Thymus (tissue), 11 donors: ENCODE measurements around the gene SLX4IP. TPM values are rescaled to one million over a fixed set of nuclear protein-coding genes. Genes with fewer than 3 reads are reported as not detected.

ENCODE experiments used
- DNase-seq, 9 donors: peaks; one replicate each; pipeline ENCODE4 v3.0.0-alpha.2; 2013; ENCODE audit warnings: low spot score in 9 of 9, low read depth in 6 of 9, missing footprints in 1 of 9
- H3K27ac ChIP-seq, 2 donors: one replicate each; pipeline ENCODE4 v1.5.1; 2013; ENCODE audit warnings: control low read depth in 1 of 2, low read depth in 1 of 2, low read length in 1 of 2, mild to moderate bottlenecking in 1 of 2, moderate library complexity in 1 of 2
- H3K27me3 ChIP-seq, 2 donors: one replicate each; pipeline ENCODE4 v1.5.1; 2013; ENCODE audit warnings: low read length in 1 of 2; ENCODE audit not compliant: control insufficient read depth in 2 of 2, insufficient read depth in 1 of 2
- H3K36me3 ChIP-seq, 2 donors: one replicate each; pipeline ENCODE4 v1.5.1; 2013; ENCODE audit warnings: low read length in 1 of 2, mild to moderate bottlenecking in 1 of 2, moderate library complexity in 1 of 2; ENCODE audit not compliant: control insufficient read depth in 2 of 2, insufficient read depth in 2 of 2
- H3K4me1 ChIP-seq, 2 donors: one replicate each; pipeline ENCODE4 v1.5.1; 2013; ENCODE audit warnings: low read length in 2 of 2; ENCODE audit not compliant: control insufficient read depth in 2 of 2, insufficient read depth in 2 of 2
- H3K4me3 ChIP-seq, 2 donors: one replicate each; pipeline ENCODE4 v1.5.1; 2013; ENCODE audit warnings: low read length in 2 of 2, control low read depth in 1 of 2, mild to moderate bottlenecking in 1 of 2
- H3K9me3 ChIP-seq, 2 donors: one replicate each; pipeline ENCODE4 v1.5.1; 2013; ENCODE audit warnings: low read length in 1 of 2, mild to moderate bottlenecking in 1 of 2; ENCODE audit not compliant: control insufficient read depth in 2 of 2, insufficient read depth in 1 of 2
- WGBS: extraction: QIAGEN DNeasy Blood & Tissue Kit; methylation state at CpG from one replicate; pipeline ENCODE4 v1.1.7; 2013; 5-methylcytosine and 5-hydroxymethylcytosine counted together
- polyA plus RNA-seq: library from polyadenylated mRNA; stranded (reverse); fragments of 200-250 nt; gene quantifications from one replicate; pipeline ENCODE4 v1.2.3, GENCODE V29; 2013
- total RNA-seq: library from RNA; stranded (reverse); fragments of 120-200 nt; gene quantifications from one replicate; pipeline ENCODE4 v1.2.4, GENCODE V29; 2013
- donor health status: healthy.

Gene SLX4IP
- total and polyA plus RNA-seq, 2 donors = 5.1 to 7.4 TPM

- no peak for DNase-seq
- Histone ChIP-seq H3K4me3 (no peak overlapping the region), H3K36me3 (peaks cover 0 to 2% of the 10 kb centered on the region in 2 donors), H3K4me1 (peaks cover 0 to 23% of the 10 kb centered on the region in 2 donors), H3K27me3 (no peaks in the 10 kb centered on the region), H3K27ac (no peak overlapping the region), H3K9me3 (no peaks in the 10 kb centered on the region)
Observed at GRCh38 chr20:10654250-10654610, 219.1 kb downstream of the SLX4IP start.

- Histone ChIP-seq H3K36me3 (peaks cover 0 to 2% of the 10 kb centered on the region in 2 donors), H3K4me3 (no peak overlapping the region), H3K27ac (no peak overlapping the region), H3K27me3 (no peaks in the 10 kb centered on the region), H3K9me3 (no peaks in the 10 kb centered on the region), H3K4me1 (peaks cover 0 to 23% of the 10 kb centered on the region in 2 donors)
- no peak for DNase-seq
- 92% methylated on average over 7 of the region's 7 CpGs for WGBS
Observed at GRCh38 chr20:10654630-10655029, 219.5 kb downstream of the SLX4IP start.

- H3K36me3 ChIP-seq = no peaks in the 10 kb centered on the region
- 96% methylated on average over 15 of the region's 15 CpGs for WGBS
- no peak overlapping the region for H3K4me3 ChIP-seq
- no peaks in the 10 kb centered on the region for H3K9me3 ChIP-seq
- no peak overlapping the region for H3K27ac ChIP-seq
- peaks cover 0 to 19% of the 10 kb centered on the region in 2 donors for H3K4me1 ChIP-seq
- DNase-seq = no peak
- no peaks in the 10 kb centered on the region for H3K27me3 ChIP-seq
Observed at GRCh38 chr20:10655720-10656669, 220.9 kb downstream of the SLX4IP start.

GRCh38 chr20:10657453-10657852 lies 222.3 kb downstream of the SLX4IP start:
- H3K4me1 ChIP-seq = peaks cover 0 to 6% of the 10 kb centered on the region in 2 donors

GRCh38 chr20:10658051-10658823 lies 223.1 kb downstream of the SLX4IP start:
- Histone ChIP-seq H3K4me1 (no peaks in the 10 kb centered on the region), H3K36me3 (no peaks in the 10 kb centered on the region), H3K4me3 (no peak overlapping the region), H3K27me3 (no peaks in the 10 kb centered on the region), H3K27ac (no peak overlapping the region), H3K9me3 (no peaks in the 10 kb centered on the region)
- DNase-seq = no peak
- 94% methylated on average over 13 of the region's 13 CpGs for WGBS

More at GRCh38 chr20:10657453-10657852, 222.3 kb downstream of the SLX4IP start:
- WGBS = 97% methylated on average over 1 of the region's 1 CpG
- H3K27me3 ChIP-seq = no peaks in the 10 kb centered on the region
- no peak for DNase-seq
- H3K36me3 ChIP-seq = no peaks in the 10 kb centered on the region
- H3K4me3 ChIP-seq = no peak overlapping the region
- H3K27ac ChIP-seq = no peak overlapping the region
- no peaks in the 10 kb centered on the region for H3K9me3 ChIP-seq

- H3K9me3 ChIP-seq = no peaks in the 10 kb centered on the region
- H3K4me1 ChIP-seq = no peaks in the 10 kb centered on the region
- DNase-seq = no peak
- no peaks in the 10 kb centered on the region for H3K27me3 ChIP-seq
- no peaks in the 10 kb centered on the region for H3K36me3 ChIP-seq
- no peak overlapping the region for H3K27ac ChIP-seq
- H3K4me3 ChIP-seq = no peak overlapping the region
- WGBS = 90% methylated on average over 5 of the region's 5 CpGs
Observed at GRCh38 chr20:10658876-10659632, 223.9 kb downstream of the SLX4IP start.

GRCh38 chr20:10659651-10660601 lies 224.8 kb downstream of the SLX4IP start:
- no peaks in the 10 kb centered on the region for H3K27me3 ChIP-seq
- DNase-seq = no peak
- no peaks in the 10 kb centered on the region for H3K9me3 ChIP-seq
- WGBS = 92% methylated on average over 12 of the region's 12 CpGs
- H3K27ac ChIP-seq = no peak overlapping the region
- no peak overlapping the region for H3K4me3 ChIP-seq
- peaks cover 0 to 3% of the 10 kb centered on the region in 2 donors for H3K4me1 ChIP-seq
- H3K36me3 ChIP-seq = no peaks in the 10 kb centered on the region

GRCh38 chr20:10660661-10661060 lies 225.6 kb downstream of the SLX4IP start:
- Histone ChIP-seq H3K36me3 (no peaks in the 10 kb centered on the region), H3K27me3 (no peaks in the 10 kb centered on the region), H3K4me3 (no peak overlapping the region), H3K4me1 (peaks cover 0 to 3% of the 10 kb centered on the region in 2 donors), H3K27ac (no peak overlapping the region), H3K9me3 (no peaks in the 10 kb centered on the region)
- 84% methylated on average over 11 of the region's 11 CpGs for WGBS
- no peak for DNase-seq
